K562 (cell line): ENCODE data around the gene ACSL6. TPM values are rescaled to one million over a fixed set of nuclear protein-coding genes. Genes with fewer than 3 reads are reported as not detected.

Source experiments
- HINFP ChIP-seq: fragments of 450-650 bp; conservative IDR thresholded peaks from 2 replicates; pipeline ENCODE4 v1.6.1; 2016; ENCODE audit warnings: missing genetic modification characterization, low read depth, mild to moderate bottlenecking, control low read depth, missing compliant biosample characterization
- HMG20A ChIP-seq: fragments of 450-650 bp; formaldehyde crosslinking; conservative IDR thresholded peaks from 2 replicates; pipeline ENCODE4 v1.4.0; 2020; ENCODE audit warnings: mild to moderate bottlenecking, mixed read lengths
- JUN ChIP-seq, 2 experiments: sonication (generic) in 1 of 2; formaldehyde crosslinking in 1 of 2; IDR thresholded peaks; 2 replicates each; pipeline versions ENCODE4 v1.6.1 to v1.8.0; 2012 to 2022; ENCODE audit warnings: borderline replicate concordance in 2 of 2, mild to moderate bottlenecking in 2 of 2, improper control_type of control experiment in 1 of 2, low read depth in 1 of 2, low read length in 1 of 2, missing genetic modification reagents in 1 of 2
- MED1 ChIP-seq: sonication (generic); formaldehyde crosslinking; IDR thresholded peaks from 2 replicates; pipeline ENCODE4 v1.8.1; 2023; ENCODE audit warnings: missing genetic modification reagents, borderline replicate concordance
- MYNN ChIP-seq, 2 experiments: sonication (generic); formaldehyde crosslinking in 1 of 2; IDR thresholded peaks; 2 replicates each; pipeline versions ENCODE4 v1.5.0 to v1.6.1; 2016 to 2020; ENCODE audit warnings: antibody characterized with exemption in 1 of 2, missing genetic modification reagents in 1 of 2
- NFIC ChIP-seq: fragments of 450-650 bp; IDR thresholded peaks from 2 replicates; pipeline ENCODE4 v1.6.1; 2017; ENCODE audit warnings: mild to moderate bottlenecking, inconsistent platforms
- RERE ChIP-seq: sonication (generic); formaldehyde crosslinking; IDR thresholded peaks from 2 replicates; pipeline ENCODE4 v1.8.0; 2023; ENCODE audit warnings: missing genetic modification reagents, mild to moderate bottlenecking, borderline replicate concordance
- SP1 ChIP-seq: sonication (generic); formaldehyde crosslinking; IDR thresholded peaks from 2 replicates; pipeline ENCODE4 v1.8.1; 2022; ENCODE audit warnings: mild to moderate bottlenecking, missing genetic modification reagents
- SREBF1 ChIP-seq: fragments of 150-350 bp; IDR thresholded peaks from 2 replicates; pipeline ENCODE4 v1.6.1; 2014; ENCODE audit warnings: antibody characterized with exemption, low read depth, low read length, borderline replicate concordance
- polyA plus RNA-seq, 8 experiments: library from polyadenylated mRNA; depleted of rRNA in 4 of 8; stranded (reverse) in 5 of 8; unstranded in 3 of 8; fragments of >200 nt; fragmentation: Nextera tagmentation in 2 of 8; fragmentation: Illumina TruSeq in 1 of 8; extraction: Ambion mirVana in 2 of 8; extraction: Trizol in 1 of 8; gene quantifications; 2 replicates each; pipeline versions ENCODE4 v1.2.1 to v1.2.3, GENCODE V29; 2011 to 2014; ENCODE audit warnings: inconsistent platforms in 1 of 8, missing spikeins in 1 of 8
- total RNA-seq, 7 experiments: library from RNA; depleted of rRNA in 6 of 7; stranded (reverse); fragments of >200 nt in 6 of 7; fragmentation: Illumina TruSeq in 2 of 7; extraction: Trizol in 2 of 7; gene quantifications; 2 replicates each; pipeline versions ENCODE4 v1.2.1 to v1.2.3, GENCODE V29; 2011 to 2021; ENCODE audit warnings: low replicate concordance in 1 of 7
- TF ChIP-seq, protein P1 (sequence below), 2 experiments: fragments of 450-650 bp; formaldehyde crosslinking in 1 of 2; IDR thresholded peaks; 2 replicates each; pipeline versions ENCODE4 v1.4.0 to v1.6.1; 2014 to 2020; ENCODE audit warnings: mild to moderate bottlenecking in 2 of 2, borderline replicate concordance in 1 of 2, low read depth in 1 of 2

ACSL6 gene
- total and polyA plus RNA-seq, 9 of the 15 experiments (the other 6 are each of a cell fraction or from before 2014, with no cell fraction given): 0.50 to 1.5 (median 0.69) TPM

GRCh38 chr5:132020568-132021339 lies 9.3 kb upstream of the ACSL6 start (continued):
- TF ChIP-seq JUN (IDR thresholded peaks at IDR 0.05; ENCODE audit: borderline replicate concordance, low read depth, low read length): peak; percentile 84
- TF ChIP-seq JUN (CRISPR knock-in tag; IDR thresholded peaks at IDR 0.05; ENCODE audit: borderline replicate concordance): no peak
- TF ChIP-seq RERE (CRISPR knock-in tag): no peak
- TF ChIP-seq HINFP (tag): no peak
- no peak for TF ChIP-seq HMG20A (CRISPR knock-in tag)
- TF ChIP-seq MYNN (IDR thresholded peaks at IDR 0.05): no peak
- TF ChIP-seq MYNN (CRISPR knock-in tag; IDR thresholded peaks at IDR 0.05): no peak
- no peak for TF ChIP-seq NFIC
- no peak for TF ChIP-seq SREBF1
- TF ChIP-seq SP1 (CRISPR knock-in tag): no peak
- no peak for TF ChIP-seq MED1 (CRISPR knock-in tag)
- TF ChIP-seq, protein P1, sequence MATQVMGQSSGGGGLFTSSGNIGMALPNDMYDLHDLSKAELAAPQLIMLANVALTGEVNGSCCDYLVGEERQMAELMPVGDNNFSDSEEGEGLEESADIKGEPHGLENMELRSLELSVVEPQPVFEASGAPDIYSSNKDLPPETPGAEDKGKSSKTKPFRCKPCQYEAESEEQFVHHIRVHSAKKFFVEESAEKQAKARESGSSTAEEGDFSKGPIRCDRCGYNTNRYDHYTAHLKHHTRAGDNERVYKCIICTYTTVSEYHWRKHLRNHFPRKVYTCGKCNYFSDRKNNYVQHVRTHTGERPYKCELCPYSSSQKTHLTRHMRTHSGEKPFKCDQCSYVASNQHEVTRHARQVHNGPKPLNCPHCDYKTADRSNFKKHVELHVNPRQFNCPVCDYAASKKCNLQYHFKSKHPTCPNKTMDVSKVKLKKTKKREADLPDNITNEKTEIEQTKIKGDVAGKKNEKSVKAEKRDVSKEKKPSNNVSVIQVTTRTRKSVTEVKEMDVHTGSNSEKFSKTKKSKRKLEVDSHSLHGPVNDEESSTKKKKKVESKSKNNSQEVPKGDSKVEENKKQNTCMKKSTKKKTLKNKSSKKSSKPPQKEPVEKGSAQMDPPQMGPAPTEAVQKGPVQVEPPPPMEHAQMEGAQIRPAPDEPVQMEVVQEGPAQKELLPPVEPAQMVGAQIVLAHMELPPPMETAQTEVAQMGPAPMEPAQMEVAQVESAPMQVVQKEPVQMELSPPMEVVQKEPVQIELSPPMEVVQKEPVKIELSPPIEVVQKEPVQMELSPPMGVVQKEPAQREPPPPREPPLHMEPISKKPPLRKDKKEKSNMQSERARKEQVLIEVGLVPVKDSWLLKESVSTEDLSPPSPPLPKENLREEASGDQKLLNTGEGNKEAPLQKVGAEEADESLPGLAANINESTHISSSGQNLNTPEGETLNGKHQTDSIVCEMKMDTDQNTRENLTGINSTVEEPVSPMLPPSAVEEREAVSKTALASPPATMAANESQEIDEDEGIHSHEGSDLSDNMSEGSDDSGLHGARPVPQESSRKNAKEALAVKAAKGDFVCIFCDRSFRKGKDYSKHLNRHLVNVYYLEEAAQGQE (IDR thresholded peaks at IDR 0.05; ENCODE audit: borderline replicate concordance): no peak; the same call in 1 of the 2 replicates
- TF ChIP-seq, protein P1 (CRISPR knock-in tag; IDR thresholded peaks at IDR 0.05; ENCODE audit: low read depth): no peak
